ENCODE results near the gene ADGRD1. TPM values are rescaled to one million over a fixed set of nuclear protein-coding genes. Genes with fewer than 3 reads are reported as not detected.

ADGRD1 gene
- total RNA-seq, 1 experiment from 2014 or later = 0.77 TPM

DNA sequence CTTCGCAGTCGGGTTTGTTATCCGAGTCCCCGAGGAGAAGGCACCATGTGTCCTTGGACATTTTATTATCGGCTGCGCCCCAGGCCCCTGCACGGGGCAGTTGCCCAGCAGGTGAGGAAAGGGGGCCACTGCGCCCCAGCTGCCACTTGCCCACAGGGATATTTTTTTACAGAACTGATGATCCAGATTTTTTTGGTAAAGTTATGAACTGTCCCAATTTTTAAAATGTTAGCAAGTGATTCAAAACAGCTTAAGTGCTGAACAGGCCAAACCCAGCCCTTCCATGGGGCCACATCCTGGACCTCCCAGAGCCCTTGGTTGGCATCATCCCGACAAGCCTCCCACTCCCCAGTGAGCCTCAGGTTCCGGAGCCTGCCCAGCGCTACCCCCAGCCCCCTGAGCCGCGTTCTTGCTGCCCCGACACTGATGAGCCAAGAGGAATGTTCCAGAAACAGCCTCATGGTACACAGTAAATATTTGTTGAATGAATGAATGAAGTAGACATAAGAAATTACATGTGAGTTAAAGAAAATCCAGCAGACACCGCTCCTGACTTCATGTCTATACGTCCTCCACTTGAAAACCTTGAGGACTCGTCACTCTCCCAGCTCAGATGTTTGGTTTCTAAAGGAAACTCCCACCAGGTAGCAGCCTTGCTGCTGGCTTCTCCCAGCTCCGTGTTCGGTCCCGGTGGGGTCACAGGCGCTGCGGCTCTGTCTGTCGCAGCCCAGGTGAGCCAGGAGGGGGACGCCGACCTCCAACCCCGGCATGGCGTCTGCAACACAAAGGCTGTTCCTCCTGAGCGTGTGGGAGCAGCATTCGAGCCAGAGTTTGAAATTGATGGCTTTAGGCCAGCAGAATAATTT, 88.5 kb downstream of the ADGRD1 start (continued):
- TF ChIP-seq ZSCAN18 (CRISPR knock-in tag; IDR thresholded peaks at IDR 0.05) (no peak), FOXP1 (CRISPR knock-in tag; IDR thresholded peaks at IDR 0.05; ENCODE audit: borderline replicate concordance) (no peak), GTF2I (CRISPR knock-in tag; conservative IDR thresholded peaks at IDR 0.05) (no peak)
- TF ChIP-seq, protein P1, sequence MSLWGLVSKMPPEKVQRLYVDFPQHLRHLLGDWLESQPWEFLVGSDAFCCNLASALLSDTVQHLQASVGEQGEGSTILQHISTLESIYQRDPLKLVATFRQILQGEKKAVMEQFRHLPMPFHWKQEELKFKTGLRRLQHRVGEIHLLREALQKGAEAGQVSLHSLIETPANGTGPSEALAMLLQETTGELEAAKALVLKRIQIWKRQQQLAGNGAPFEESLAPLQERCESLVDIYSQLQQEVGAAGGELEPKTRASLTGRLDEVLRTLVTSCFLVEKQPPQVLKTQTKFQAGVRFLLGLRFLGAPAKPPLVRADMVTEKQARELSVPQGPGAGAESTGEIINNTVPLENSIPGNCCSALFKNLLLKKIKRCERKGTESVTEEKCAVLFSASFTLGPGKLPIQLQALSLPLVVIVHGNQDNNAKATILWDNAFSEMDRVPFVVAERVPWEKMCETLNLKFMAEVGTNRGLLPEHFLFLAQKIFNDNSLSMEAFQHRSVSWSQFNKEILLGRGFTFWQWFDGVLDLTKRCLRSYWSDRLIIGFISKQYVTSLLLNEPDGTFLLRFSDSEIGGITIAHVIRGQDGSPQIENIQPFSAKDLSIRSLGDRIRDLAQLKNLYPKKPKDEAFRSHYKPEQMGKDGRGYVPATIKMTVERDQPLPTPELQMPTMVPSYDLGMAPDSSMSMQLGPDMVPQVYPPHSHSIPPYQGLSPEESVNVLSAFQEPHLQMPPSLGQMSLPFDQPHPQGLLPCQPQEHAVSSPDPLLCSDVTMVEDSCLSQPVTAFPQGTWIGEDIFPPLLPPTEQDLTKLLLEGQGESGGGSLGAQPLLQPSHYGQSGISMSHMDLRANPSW (CRISPR knock-in tag; conservative IDR thresholded peaks at IDR 0.05; ENCODE audit: low read depth) = no peak

GRCh38 chr12:131042834-131043245, 89.1 kb downstream of the ADGRD1 start:
- H3K36me3 Mint-ChIP-seq = peaks cover 4% of the 10 kb centered on the region; the same call in 1 of the 2 replicates
- no peak overlapping the region for H3K4me3 Mint-ChIP-seq
- H3K4me1 Mint-ChIP-seq = no peaks in the 10 kb centered on the region
- no peaks in the 10 kb centered on the region for H3K27me3 Mint-ChIP-seq (ENCODE audit: low read depth)
- peaks cover 3% of the 10 kb centered on the region for H3K9me3 Mint-ChIP-seq
- no peak overlapping the region for H3K27ac Mint-ChIP-seq
- no peak for DNase-seq (ENCODE audit: low spot score)
- CTCF ChIA-PET = interaction anchor here (0.6 kb wide), 1 partner anchor 269 kb away, joined by 4 read pairs; no protein-coding TSS in a partner anchor
- TF ChIP-seq FOXK1 (CRISPR knock-in tag; IDR thresholded peaks at IDR 0.05) = no peak
- no peak for TF ChIP-seq TP53 (CRISPR knock-in tag; IDR thresholded peaks at IDR 0.05)
- no peak for TF ChIP-seq SMAD4 (CRISPR knock-in tag; IDR thresholded peaks at IDR 0.05)
- no peak for TF ChIP-seq NR3C1 (CRISPR knock-in tag; conservative IDR thresholded peaks at IDR 0.05; ENCODE audit: low read depth)
- TF ChIP-seq ZNF232 (CRISPR knock-in tag; IDR thresholded peaks at IDR 0.05) = no peak
- TF ChIP-seq ZSCAN18 (CRISPR knock-in tag; IDR thresholded peaks at IDR 0.05) = no peak
- no peak for TF ChIP-seq EMX1 (CRISPR knock-in tag; IDR thresholded peaks at IDR 0.05)
- no peak for TF ChIP-seq ZNF512 (CRISPR knock-in tag; IDR thresholded peaks at IDR 0.05; ENCODE audit: borderline replicate concordance)
- TF ChIP-seq MXD4 (CRISPR knock-in tag; IDR thresholded peaks at IDR 0.05; ENCODE audit: borderline replicate concordance) = no peak
- TF ChIP-seq NFE2L1 (CRISPR knock-in tag; IDR thresholded peaks at IDR 0.05) = no peak
- no peak for TF ChIP-seq SP1 (CRISPR knock-in tag; conservative IDR thresholded peaks at IDR 0.05)
- no peak for TF ChIP-seq RORB (CRISPR knock-in tag; IDR thresholded peaks at IDR 0.05)
- TF ChIP-seq, protein P2, sequence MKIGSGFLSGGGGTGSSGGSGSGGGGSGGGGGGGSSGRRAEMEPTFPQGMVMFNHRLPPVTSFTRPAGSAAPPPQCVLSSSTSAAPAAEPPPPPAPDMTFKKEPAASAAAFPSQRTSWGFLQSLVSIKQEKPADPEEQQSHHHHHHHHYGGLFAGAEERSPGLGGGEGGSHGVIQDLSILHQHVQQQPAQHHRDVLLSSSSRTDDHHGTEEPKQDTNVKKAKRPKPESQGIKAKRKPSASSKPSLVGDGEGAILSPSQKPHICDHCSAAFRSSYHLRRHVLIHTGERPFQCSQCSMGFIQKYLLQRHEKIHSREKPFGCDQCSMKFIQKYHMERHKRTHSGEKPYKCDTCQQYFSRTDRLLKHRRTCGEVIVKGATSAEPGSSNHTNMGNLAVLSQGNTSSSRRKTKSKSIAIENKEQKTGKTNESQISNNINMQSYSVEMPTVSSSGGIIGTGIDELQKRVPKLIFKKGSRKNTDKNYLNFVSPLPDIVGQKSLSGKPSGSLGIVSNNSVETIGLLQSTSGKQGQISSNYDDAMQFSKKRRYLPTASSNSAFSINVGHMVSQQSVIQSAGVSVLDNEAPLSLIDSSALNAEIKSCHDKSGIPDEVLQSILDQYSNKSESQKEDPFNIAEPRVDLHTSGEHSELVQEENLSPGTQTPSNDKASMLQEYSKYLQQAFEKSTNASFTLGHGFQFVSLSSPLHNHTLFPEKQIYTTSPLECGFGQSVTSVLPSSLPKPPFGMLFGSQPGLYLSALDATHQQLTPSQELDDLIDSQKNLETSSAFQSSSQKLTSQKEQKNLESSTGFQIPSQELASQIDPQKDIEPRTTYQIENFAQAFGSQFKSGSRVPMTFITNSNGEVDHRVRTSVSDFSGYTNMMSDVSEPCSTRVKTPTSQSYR (CRISPR knock-in tag; IDR thresholded peaks at IDR 0.05) = no peak
- POLR2A ChIA-PET = no interaction called here
- no peak for ATAC-seq

Data from WTC11 (cell line).